Activated CD8-positive, alpha-beta memory T cell treated with anti-CD3 and anti-CD28 coated beads, Interleukin-2, amount 50 U/mL, for 24 hours (primary cell): ENCODE data around the gene HHAT.

ENCODE experiments used
- DNase-seq: peaks from one replicate; pipeline ENCODE4 v3.0.0-alpha.2; 2020; ENCODE audit errors: extremely low read depth

The HHAT gene

GRCh38 chr1:210598135-210598652 is 269.5 kb downstream of the HHAT start:
- DNase-seq = no peak

GRCh38 chr1:210600421-210601159 is 271.9 kb downstream of the HHAT start:
- DNase-seq = no peak

GRCh38 chr1:210603123-210603522 is 274.4 kb downstream of the HHAT start:
- no peak for DNase-seq

- no peak for DNase-seq
Measured at GRCh38 chr1:210605099-210605498, 276.4 kb downstream of the HHAT start.

GRCh38 chr1:210607361-210607760 is 278.7 kb downstream of the HHAT start:
- DNase-seq = no peak

- no peak for DNase-seq
Measured at GRCh38 chr1:210608767-210609166, 280.1 kb downstream of the HHAT start.

- no peak for DNase-seq
Measured at GRCh38 chr1:210616356-210616755, 287.7 kb downstream of the HHAT start.

- DNase-seq = no peak
Measured at GRCh38 chr1:210617293-210617692, 288.6 kb downstream of the HHAT start.

GRCh38 chr1:210618369-210618768 is 289.7 kb downstream of the HHAT start:
- DNase-seq = no peak

GRCh38 chr1:210620867-210621488 is 292.3 kb downstream of the HHAT start:
- no peak for DNase-seq

- DNase-seq = no peak
Measured at GRCh38 chr1:210621712-210622111, 293.0 kb downstream of the HHAT start.

GRCh38 chr1:210624722-210625121 is 296.0 kb downstream of the HHAT start:
- no peak for DNase-seq

- DNase-seq = no peak
Measured at GRCh38 chr1:210625715-210626114, 297.0 kb downstream of the HHAT start.

GRCh38 chr1:210626341-210626740 is 297.6 kb downstream of the HHAT start:
- DNase-seq = no peak

- no peak for DNase-seq
Measured at GRCh38 chr1:210627755-210628154, 299.1 kb downstream of the HHAT start.

GRCh38 chr1:210629276-210629675 is 300.6 kb downstream of the HHAT start:
- DNase-seq = no peak

GRCh38 chr1:210631399-210631798 is 302.7 kb downstream of the HHAT start:
- no peak for DNase-seq

- DNase-seq = no peak
Measured at GRCh38 chr1:210633140-210633539, 304.4 kb downstream of the HHAT start.

- DNase-seq = no peak
Measured at GRCh38 chr1:210633636-210634035, 304.9 kb downstream of the HHAT start.

- no peak for DNase-seq
Measured at GRCh38 chr1:210635108-210635507, 306.4 kb downstream of the HHAT start.

GRCh38 chr1:210641582-210641981 is 312.9 kb downstream of the HHAT start:
- DNase-seq = no peak

GRCh38 chr1:210645582-210646257 is 317.0 kb downstream of the HHAT start:
- DNase-seq = no peak

GRCh38 chr1:210646258-210646616 is 317.5 kb downstream of the HHAT start:
- no peak for DNase-seq
